KMS-11 (cell line): ENCODE measurements around the gene FBXW12.
"Not testable (repeated sequence)": the region's sequence is repeated elsewhere in the genome, so short reads cannot be mapped to it uniquely, and the experiment has no call there.

Experiments used
- H2AFZ ChIP-seq: fragments of 200-600 bp; sonication (generic); 2 replicates; pipeline ENCODE4 v1.6.1; 2016; ENCODE audit warnings: antibody characterized with exemption, mixed run types, low read depth
- H3K27ac ChIP-seq: fragments of 200-600 bp; sonication (generic); 2 replicates; pipeline ENCODE4 v1.6.1; 2016; ENCODE audit warnings: mild to moderate bottlenecking, mixed run types
- H3K27me3 ChIP-seq: fragments of 200-600 bp; sonication (generic); 2 replicates; pipeline ENCODE4 v1.6.1; 2017; ENCODE audit warnings: mild to moderate bottlenecking, low read depth, mixed run types, moderate library complexity; ENCODE audit not compliant: insufficient read depth
- H3K36me3 ChIP-seq: fragments of 200-600 bp; sonication (generic); 2 replicates; pipeline ENCODE4 v1.6.1; 2017; ENCODE audit warnings: mild to moderate bottlenecking, mixed run types; ENCODE audit not compliant: insufficient read depth
- H3K4me1 ChIP-seq: fragments of 200-600 bp; sonication (generic); 2 replicates; pipeline ENCODE4 v1.6.1; 2016; ENCODE audit warnings: mild to moderate bottlenecking, low read depth, mixed run types; ENCODE audit not compliant: poor library complexity, severe bottlenecking
- H3K4me2 ChIP-seq: fragments of 200-600 bp; sonication (generic); 2 replicates; pipeline ENCODE4 v1.7.0; 2016; ENCODE audit warnings: mild to moderate bottlenecking, mixed run types
- H3K4me3 ChIP-seq: fragments of 200-600 bp; sonication (generic); IDR thresholded peaks from 2 replicates; pipeline ENCODE4 v1.6.1; 2017; ENCODE audit warnings: low read depth, low read length, mixed read lengths; ENCODE audit not compliant: insufficient read depth
- H3K79me2 ChIP-seq: fragments of 200-600 bp; sonication (generic); 2 replicates; pipeline ENCODE4 v1.6.1; 2016; ENCODE audit warnings: low read depth, mixed run types; ENCODE audit not compliant: insufficient read depth
- H3K9ac ChIP-seq: fragments of 200-600 bp; sonication (generic); 2 replicates; pipeline ENCODE4 v1.6.1; 2016; ENCODE audit warnings: mild to moderate bottlenecking, mixed run types
- H4K20me1 ChIP-seq: fragments of 200-600 bp; sonication (generic); 2 replicates; pipeline ENCODE4 v1.6.1; 2016; ENCODE audit warnings: mild to moderate bottlenecking, mixed run types; ENCODE audit not compliant: insufficient read depth
- TF ChIP-seq, protein P1 (sequence below): fragments of 200-600 bp; sonication (generic); conservative IDR thresholded peaks from 2 replicates; pipeline ENCODE4 v1.6.1; 2017; ENCODE audit warnings: low read depth, mild to moderate bottlenecking, antibody characterized with exemption, low read length, moderate library complexity, mixed read lengths

The FBXW12 gene, protein sequence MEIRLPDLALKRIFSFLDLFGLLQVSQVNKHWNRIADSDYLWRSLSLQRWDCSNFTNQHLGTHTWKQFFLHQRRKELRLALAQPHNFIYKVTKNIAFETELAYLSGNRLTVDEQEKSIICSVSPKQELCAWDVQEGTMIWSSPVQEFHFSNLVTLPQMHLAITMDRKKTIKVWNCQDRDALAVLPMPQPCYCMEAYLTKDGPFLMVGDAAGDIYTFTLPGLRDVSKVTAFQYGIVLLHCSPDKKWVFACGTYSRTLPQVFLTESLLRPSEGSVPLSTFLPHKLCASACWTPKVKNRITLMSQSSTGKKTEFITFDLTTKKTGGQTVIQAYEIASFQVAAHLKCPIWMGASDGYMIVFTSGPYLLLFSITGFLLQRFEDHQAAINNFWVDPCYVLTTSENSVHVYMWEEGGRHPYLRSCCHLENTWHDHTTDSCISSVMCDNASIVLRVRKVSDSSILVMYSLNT

DNA sequence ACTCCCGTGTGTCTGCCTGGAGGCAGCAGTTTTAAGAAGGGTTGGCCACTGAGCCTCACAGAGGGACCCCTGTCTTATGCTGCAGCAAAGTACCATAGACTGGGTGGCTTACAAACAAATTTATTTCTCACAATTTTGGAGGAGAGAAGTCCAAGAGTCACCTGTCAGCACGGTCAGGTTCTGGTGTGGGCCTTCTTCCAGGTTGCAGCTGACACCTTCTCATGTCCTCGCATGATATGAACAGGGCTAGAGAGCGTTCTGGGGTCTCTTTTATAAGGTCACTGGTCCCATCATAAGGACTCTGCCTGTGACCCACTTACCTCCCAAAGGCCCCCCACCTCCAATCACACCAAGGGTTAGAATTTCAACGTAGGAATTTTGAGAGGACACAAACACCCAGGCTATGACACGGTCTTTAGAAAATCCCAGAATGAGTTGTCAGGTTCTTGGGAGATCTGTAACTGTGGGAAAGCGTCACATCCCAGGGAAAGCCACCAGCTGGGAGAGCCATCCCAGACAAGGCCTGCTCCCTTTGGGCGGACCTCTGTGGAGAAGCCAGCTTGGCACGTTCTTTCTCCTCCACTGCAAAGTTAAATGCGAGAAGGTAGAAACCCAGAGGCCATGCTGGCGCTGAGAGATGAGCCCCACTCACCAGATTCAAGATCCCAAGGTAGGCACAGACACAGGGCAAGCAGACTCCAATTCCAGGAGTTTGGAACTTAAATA is at the start of gene FBXW12:
Gene FBXW12 (plus strand): TSS at position 569 of the 726 bp plus-strand sequence. CDS start 549 bp downstream, outside the sequence.
- Histone ChIP-seq H3K4me3 (no peak within 1 kb of the TSS), H3K27me3 (no peaks in the 10 kb centered on the region), H2AFZ (no peak within 1 kb of the TSS), H3K4me2 (peak within 1 kb of the TSS; percentile 9; the same call in 1 of the 2 replicates), H3K36me3 (no peaks in the 10 kb centered on the region), H4K20me1 (no peaks in the 10 kb centered on the region), H3K4me1 (no peaks in the 10 kb centered on the region), H3K9ac (no peak within 1 kb of the TSS), H3K27ac (no peak within 1 kb of the TSS), H3K79me2 (no peaks in the 10 kb centered on the region)
- TF ChIP-seq, protein P1, sequence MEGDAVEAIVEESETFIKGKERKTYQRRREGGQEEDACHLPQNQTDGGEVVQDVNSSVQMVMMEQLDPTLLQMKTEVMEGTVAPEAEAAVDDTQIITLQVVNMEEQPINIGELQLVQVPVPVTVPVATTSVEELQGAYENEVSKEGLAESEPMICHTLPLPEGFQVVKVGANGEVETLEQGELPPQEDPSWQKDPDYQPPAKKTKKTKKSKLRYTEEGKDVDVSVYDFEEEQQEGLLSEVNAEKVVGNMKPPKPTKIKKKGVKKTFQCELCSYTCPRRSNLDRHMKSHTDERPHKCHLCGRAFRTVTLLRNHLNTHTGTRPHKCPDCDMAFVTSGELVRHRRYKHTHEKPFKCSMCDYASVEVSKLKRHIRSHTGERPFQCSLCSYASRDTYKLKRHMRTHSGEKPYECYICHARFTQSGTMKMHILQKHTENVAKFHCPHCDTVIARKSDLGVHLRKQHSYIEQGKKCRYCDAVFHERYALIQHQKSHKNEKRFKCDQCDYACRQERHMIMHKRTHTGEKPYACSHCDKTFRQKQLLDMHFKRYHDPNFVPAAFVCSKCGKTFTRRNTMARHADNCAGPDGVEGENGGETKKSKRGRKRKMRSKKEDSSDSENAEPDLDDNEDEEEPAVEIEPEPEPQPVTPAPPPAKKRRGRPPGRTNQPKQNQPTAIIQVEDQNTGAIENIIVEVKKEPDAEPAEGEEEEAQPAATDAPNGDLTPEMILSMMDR = no peak

DNA sequence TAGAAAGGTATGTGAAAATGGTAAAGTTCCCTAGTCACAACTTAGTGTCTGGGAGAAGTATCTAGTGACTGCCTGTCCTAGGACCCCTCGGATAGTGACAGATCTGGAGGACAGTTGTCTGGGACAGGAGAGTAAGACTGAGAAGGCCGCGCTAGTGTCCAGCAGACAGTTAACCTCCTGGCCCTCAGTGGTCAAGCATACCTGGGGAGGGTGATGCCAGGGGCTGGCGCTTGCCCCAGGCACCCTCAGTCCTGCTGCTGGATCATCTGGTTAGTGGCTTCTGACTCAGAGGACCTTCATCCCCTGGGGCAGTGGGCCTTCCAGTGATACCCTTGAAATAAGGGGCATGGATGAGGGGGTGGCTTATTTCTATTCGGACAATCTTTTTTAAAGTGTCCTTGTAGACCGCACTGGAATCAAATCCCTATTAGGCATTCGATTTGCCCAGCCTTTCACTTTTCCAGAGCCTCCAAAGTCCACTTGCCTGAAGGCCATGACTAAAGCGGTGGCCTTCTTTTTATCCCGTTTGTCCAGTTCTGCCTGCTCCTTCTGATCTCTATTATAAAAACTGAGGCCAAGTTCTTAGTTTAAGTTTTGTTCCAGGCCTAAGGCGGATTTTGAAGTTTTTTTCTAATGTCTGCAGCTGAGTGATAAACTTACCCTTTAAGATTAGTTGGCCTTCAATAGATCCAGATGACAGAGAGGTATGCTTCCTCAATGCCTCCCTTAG is 40.1 kb upstream of the FBXW12 start:
- H3K4me3 ChIP-seq, H3K4me2 ChIP-seq, H4K20me1 ChIP-seq, H3K79me2 ChIP-seq, H3K27ac ChIP-seq, H3K4me1 ChIP-seq, H2AFZ ChIP-seq, H3K36me3 ChIP-seq, H3K27me3 ChIP-seq, H3K9ac ChIP-seq: not testable (repeated sequence)

DNA sequence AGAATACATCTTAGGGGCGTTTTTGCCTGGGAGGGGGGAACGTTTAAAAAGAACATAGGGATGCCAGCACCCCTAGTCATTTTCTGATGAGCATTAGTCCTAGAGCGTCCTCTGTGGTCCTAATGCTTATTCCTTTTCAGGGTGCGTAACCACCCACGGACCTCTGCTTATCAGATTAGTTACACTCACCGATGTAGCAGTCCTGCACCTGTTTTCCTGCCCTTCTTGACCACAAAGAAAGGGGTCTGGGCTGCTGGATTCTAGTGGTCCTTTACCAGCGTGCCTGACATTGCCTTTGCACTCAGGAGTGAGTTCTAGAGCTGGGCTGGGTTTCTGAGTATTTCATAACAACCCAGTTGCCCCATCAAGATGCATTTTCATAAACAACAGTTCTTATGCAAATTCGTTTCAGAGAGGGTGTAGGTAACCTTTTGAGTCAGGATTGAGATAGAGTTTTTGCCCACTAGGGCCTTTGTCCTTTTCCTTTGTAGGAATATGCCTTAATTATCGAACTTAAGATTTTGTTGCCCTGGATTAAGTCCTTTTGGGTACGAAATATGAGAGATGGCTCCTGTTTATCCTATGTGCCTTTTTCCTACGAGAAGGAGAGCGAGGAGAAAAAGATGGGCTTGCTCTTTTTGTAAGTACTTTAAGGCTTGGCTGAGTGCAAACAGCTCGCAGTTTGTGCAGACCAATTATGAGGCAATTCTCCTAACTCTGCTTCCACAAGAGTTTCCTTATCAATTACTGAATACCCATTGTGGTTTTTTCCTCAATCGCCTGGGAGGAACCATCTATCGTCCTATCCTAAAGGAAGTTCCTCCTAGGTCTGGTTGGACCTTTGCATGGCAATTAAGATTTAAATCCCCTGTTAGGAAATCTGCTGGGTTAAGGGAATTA is 38.4 kb upstream of the FBXW12 start, which contains the start of gene SPINK8:
Gene SPINK8 (minus strand): TSS at position 316 of the 900 bp plus-strand sequence. CDS start 5,320 bp downstream, outside the sequence.
- not testable (repeated sequence) for H3K27me3 ChIP-seq, H3K27ac ChIP-seq, H2AFZ ChIP-seq, H3K9ac ChIP-seq, H3K4me1 ChIP-seq, H3K79me2 ChIP-seq, H3K4me2 ChIP-seq, H3K36me3 ChIP-seq, H4K20me1 ChIP-seq, H3K4me3 ChIP-seq

DNA sequence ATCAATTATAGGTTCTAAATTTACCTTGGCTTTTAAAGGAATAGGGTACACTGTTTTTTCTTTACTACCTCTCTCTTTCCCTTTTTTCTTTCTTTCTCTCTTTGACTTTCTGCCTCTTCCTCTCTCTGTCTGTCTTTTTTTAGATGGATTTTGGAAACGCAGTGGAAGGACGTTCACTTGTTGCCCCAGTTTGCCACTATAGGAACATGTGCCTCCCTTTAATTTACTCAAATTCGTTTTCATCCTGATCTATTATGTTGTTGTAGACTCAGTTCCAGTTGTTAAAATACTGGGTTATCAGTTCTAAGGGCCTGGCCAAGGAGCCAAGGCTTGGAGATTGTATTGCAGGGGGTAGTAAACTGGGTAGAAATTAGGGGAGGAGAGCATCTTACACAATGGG is 37.4 kb upstream of the FBXW12 start:
- Histone ChIP-seq H3K9ac (no peak overlapping the region), H3K27me3 (no peaks in the 10 kb centered on the region), H3K79me2 (no peaks in the 10 kb centered on the region), H3K4me2 (no peak overlapping the region), H3K36me3 (no peaks in the 10 kb centered on the region), H4K20me1 (no peaks in the 10 kb centered on the region), H3K27ac (no peak overlapping the region), H3K4me1 (no peaks in the 10 kb centered on the region), H2AFZ (no peak overlapping the region), H3K4me3 (no peak overlapping the region)
- TF ChIP-seq, protein P1 = no peak

DNA sequence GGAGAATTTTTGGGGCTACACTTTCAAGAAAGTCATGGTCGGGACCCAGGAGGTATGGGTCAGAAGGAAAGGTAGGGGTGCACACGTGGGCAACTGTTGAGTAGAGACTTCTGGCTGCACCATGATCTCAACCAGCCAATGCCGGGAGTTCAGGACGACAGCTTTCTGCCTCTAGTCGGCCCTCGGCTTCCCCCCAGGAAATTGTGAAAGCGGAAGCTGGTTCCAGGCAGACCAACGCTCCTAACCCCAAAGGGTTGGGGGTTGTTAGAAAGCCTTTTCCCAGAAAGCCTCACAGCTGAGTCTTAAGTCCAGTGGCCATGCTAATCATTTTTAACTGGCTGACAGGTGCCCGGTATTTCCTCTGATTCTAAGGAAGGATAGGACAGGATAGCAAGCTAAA is 36.7 kb upstream of the FBXW12 start:
- H3K4me1 ChIP-seq, H3K4me3 ChIP-seq, H3K4me2 ChIP-seq, H3K36me3 ChIP-seq, H3K9ac ChIP-seq, H4K20me1 ChIP-seq, H3K79me2 ChIP-seq, H3K27ac ChIP-seq, H3K27me3 ChIP-seq, H2AFZ ChIP-seq: not testable (repeated sequence)

DNA sequence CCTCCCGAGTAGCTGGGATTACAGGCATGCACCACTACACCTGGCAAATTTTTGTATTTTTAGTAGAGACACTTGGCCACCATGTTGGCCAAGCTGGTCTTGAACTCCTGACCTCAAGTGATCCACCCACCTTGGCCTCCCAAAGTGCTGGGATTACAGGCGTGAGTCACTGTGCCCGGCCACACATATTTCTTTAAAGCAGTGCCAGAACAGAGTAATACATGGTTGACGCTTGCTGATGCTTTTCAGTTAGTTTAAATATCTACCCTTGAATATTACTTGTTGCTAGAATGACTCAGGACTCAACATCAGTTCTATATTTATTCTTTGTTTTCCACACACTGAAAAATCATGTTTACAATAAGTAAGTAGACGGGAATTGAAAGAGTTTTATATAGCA is 34.5 kb upstream of the FBXW12 start:
- H4K20me1 ChIP-seq, H3K27me3 ChIP-seq, H3K27ac ChIP-seq, H2AFZ ChIP-seq, H3K36me3 ChIP-seq, H3K4me3 ChIP-seq, H3K79me2 ChIP-seq, H3K9ac ChIP-seq, H3K4me2 ChIP-seq, H3K4me1 ChIP-seq: not testable (repeated sequence)
